Kidney (tissue), 14 donors: ENCODE measurements around the gene TMEM131. TPM values are rescaled to one million over a fixed set of nuclear protein-coding genes. Genes with fewer than 3 reads are reported as not detected.

Experiments used
- DNase-seq, 5 donors: peaks; one replicate each; pipeline ENCODE4 v3.0.0-alpha.2; 2013 to 2020
- FAIRE-seq: peaks from 2 replicates; lab custom pipeline; 2012; peaks lifted over from hg19 to GRCh38; lab: Jason Lieb, UNC
- H3K27ac ChIP-seq, 2 donors: one replicate each; pipeline ENCODE4 v1.7.0; 2013; ENCODE audit warnings: low read depth in 2 of 2, low read length in 2 of 2, inconsistent platforms in 1 of 2
- H3K27me3 ChIP-seq: one replicate; pipeline ENCODE4 v1.7.1; 2013; ENCODE audit warnings: low read length, inconsistent platforms; ENCODE audit not compliant: control insufficient read depth, insufficient read depth
- H3K36me3 ChIP-seq, 3 donors: one replicate each; pipeline versions ENCODE4 v1.7.0 to v1.7.1; 2013; ENCODE audit warnings: low read length in 3 of 3, control low read depth in 1 of 3, inconsistent platforms in 1 of 3; ENCODE audit not compliant: insufficient read depth in 3 of 3, control insufficient read depth in 2 of 3
- H3K4me1 ChIP-seq, 3 donors: one replicate each; pipeline versions ENCODE4 v1.7.0 to v1.7.1; 2013; ENCODE audit warnings: low read length in 3 of 3, inconsistent platforms in 1 of 3, low read depth in 1 of 3; ENCODE audit not compliant: control insufficient read depth in 2 of 3, insufficient read depth in 2 of 3
- H3K4me3 ChIP-seq, 3 donors: one replicate each; pipeline versions ENCODE4 v1.7.0 to v1.8.1; 2013; ENCODE audit warnings: low read length in 3 of 3, control low read depth in 1 of 3, inconsistent platforms in 1 of 3
- H3K9ac ChIP-seq, 3 donors: one replicate each; pipeline versions ENCODE4 v1.7.0 to v1.7.1; 2013; ENCODE audit warnings: low read length in 3 of 3, control low read depth in 1 of 3, inconsistent platforms in 1 of 3
- H3K9me3 ChIP-seq, 3 donors: one replicate each; pipeline versions ENCODE4 v1.7.0 to v1.7.1; 2013; ENCODE audit warnings: low read length in 3 of 3, control low read depth in 1 of 3, inconsistent platforms in 1 of 3; ENCODE audit not compliant: control insufficient read depth in 2 of 3, insufficient read depth in 1 of 3
- intact Hi-C: fragments of 100-400 bp; cut with DNase I; formaldehyde crosslinking; loops from one replicate; pipeline ENCODE4 v1.11.1; 2022
- polyA plus RNA-seq: library from polyadenylated mRNA; stranded (reverse); fragments of 350-450 nt; fragmentation: Illumina TruSeq; extraction: RNeasy Lipid Tissue Mini Kit (QIAGEN cat#74804); gene quantifications from one replicate; pipeline ENCODE4 v1.2.3, GENCODE V29; 2014; ENCODE audit warnings: low read depth, low replicate concordance; ENCODE audit not compliant: insufficient read depth
- total RNA-seq: library from RNA; stranded (reverse); fragmentation: NEBNext Ultra II Directional; extraction: Animal tissue kit (Norgen Biotek cat#: 25700); gene quantifications from one replicate; pipeline ENCODE4 v1.2.1, GENCODE V29; 2021
- TF ChIP-seq, protein P1 (sequence below): IDR thresholded peaks from 3 replicates; pipeline ENCODE4 v1.5.1; 2012; ENCODE audit warnings: mild to moderate bottlenecking, moderate library complexity, borderline replicate concordance; ENCODE audit not compliant: insufficient read depth; ENCODE audit errors: extremely low read depth
- donor health status: control.
- donor health status: control.
- donor health status: control.
- donor health status: control.
- donor health status: control.
- donor health status: DM: yes; HTN: yes; CAD: no.
- donor health status: Normal renal cell carcinoma (clear cell type).

TMEM131 gene
- total and polyA plus RNA-seq, 2 donors from 2014 or later = 8.0 to 38.4 TPM

DNA sequence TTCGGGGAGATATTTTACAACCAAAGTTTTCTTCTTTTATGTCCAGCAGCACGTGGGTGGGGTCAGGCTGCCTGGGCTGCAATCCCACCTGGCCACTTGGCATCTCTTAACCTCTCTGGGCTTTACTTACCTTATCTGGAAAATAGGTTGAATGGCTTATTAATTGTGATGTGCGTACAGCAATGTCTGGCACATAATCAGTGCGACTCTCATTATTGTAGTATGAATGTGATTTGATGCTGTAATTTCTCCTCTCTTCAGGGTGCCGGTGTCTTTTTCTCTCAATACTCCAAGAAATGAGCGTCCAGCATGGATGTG, 284.4 kb downstream of the TMEM131 start:
- H3K4me3 ChIP-seq = no peak overlapping the region
- no peaks in the 10 kb centered on the region for H3K9me3 ChIP-seq
- FAIRE-seq (no peak), DNase-seq (peak in 1 of 5 donors; percentile 18)
- H3K4me1 ChIP-seq = peaks cover 0 to 2% (median 0%) of the 10 kb centered on the region in 3 donors
- H3K36me3 ChIP-seq = no peaks in the 10 kb centered on the region
- H3K27me3 ChIP-seq = no peaks in the 10 kb centered on the region
- no peak overlapping the region for H3K9ac ChIP-seq
- no peak overlapping the region for H3K27ac ChIP-seq
- TF ChIP-seq, protein P1, sequence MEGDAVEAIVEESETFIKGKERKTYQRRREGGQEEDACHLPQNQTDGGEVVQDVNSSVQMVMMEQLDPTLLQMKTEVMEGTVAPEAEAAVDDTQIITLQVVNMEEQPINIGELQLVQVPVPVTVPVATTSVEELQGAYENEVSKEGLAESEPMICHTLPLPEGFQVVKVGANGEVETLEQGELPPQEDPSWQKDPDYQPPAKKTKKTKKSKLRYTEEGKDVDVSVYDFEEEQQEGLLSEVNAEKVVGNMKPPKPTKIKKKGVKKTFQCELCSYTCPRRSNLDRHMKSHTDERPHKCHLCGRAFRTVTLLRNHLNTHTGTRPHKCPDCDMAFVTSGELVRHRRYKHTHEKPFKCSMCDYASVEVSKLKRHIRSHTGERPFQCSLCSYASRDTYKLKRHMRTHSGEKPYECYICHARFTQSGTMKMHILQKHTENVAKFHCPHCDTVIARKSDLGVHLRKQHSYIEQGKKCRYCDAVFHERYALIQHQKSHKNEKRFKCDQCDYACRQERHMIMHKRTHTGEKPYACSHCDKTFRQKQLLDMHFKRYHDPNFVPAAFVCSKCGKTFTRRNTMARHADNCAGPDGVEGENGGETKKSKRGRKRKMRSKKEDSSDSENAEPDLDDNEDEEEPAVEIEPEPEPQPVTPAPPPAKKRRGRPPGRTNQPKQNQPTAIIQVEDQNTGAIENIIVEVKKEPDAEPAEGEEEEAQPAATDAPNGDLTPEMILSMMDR = no peak
- intact Hi-C loops = no loop called here

DNA sequence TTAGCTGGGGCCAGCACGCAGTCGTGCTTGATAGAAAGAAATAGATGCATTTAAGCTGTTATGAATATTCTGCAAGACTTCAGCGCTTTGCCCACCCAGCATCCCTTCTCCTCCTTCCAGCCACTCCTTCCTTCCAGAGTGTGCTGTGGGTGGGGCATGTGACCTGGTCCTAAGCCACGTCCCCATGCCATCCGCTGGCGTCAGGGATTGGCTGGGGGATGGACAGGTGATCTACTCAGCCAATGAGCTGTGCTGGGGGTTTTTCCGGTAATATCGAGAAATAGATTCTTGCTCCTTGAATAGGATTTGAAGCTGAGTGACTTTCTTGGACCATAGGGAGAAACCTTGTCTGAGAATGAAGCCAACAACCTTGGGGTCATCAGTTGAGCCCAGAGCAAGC, 287.1 kb downstream of the TMEM131 start:
- Histone ChIP-seq H3K9me3 (no peaks in the 10 kb centered on the region), H3K4me1 (peaks cover 0 to 6% (median 2%) of the 10 kb centered on the region in 3 donors), H3K9ac (no peak overlapping the region), H3K36me3 (no peaks in the 10 kb centered on the region), H3K27ac (no peak overlapping the region), H3K4me3 (no peak overlapping the region), H3K27me3 (no peaks in the 10 kb centered on the region)
- intact Hi-C loops = loop anchor here (10.0 kb wide), 1 partner anchor 114 kb away; no protein-coding TSS in a partner anchor
- DNase-seq (peak in 2 of 5 donors; percentile 22 to 34), FAIRE-seq (no peak)
- TF ChIP-seq, protein P1 = no peak

DNA sequence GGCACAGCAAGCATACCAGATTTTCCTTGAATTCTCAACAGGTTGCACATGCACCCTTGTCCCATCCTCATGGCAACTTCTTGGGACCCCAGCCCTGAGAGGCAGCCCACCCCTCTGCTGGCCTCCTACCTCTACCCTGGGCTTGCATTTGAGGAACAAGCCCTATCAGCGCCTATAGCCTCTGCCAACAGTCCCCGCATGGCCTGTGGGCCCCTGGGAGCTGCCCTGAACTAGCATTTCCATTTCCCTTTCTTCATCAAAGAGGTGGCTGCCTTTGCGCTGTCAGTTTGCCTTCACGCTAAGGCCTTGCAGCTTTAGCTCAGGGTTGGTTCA, 287.7 kb downstream of the TMEM131 start:
- intact Hi-C loops = loop anchor here (10.0 kb wide), 1 partner anchor 113 kb away; no protein-coding TSS in a partner anchor
- peak in 2 of 5 donors; percentile 18 to 23 for DNase-seq
- H3K4me3 ChIP-seq = no peak overlapping the region

More for the DNA sequence above, 287.7 kb downstream of the TMEM131 start:
- Histone ChIP-seq H3K36me3 (no peaks in the 10 kb centered on the region), H3K4me1 (peaks cover 0 to 6% (median under 1%) of the 10 kb centered on the region in 3 donors), H3K27ac (no peak overlapping the region), H3K27me3 (no peaks in the 10 kb centered on the region), H3K9ac (no peak overlapping the region), H3K9me3 (no peaks in the 10 kb centered on the region)
- no peak for FAIRE-seq
- TF ChIP-seq, protein P1 = no peak
